Measurements from ENCODE around the gene SIPA1L2.

Gene SIPA1L2

GRCh38 chr1:232630894-232631195 lies 912 bp upstream of the SIPA1L2 start:
- TF ChIP-seq, protein P1, sequence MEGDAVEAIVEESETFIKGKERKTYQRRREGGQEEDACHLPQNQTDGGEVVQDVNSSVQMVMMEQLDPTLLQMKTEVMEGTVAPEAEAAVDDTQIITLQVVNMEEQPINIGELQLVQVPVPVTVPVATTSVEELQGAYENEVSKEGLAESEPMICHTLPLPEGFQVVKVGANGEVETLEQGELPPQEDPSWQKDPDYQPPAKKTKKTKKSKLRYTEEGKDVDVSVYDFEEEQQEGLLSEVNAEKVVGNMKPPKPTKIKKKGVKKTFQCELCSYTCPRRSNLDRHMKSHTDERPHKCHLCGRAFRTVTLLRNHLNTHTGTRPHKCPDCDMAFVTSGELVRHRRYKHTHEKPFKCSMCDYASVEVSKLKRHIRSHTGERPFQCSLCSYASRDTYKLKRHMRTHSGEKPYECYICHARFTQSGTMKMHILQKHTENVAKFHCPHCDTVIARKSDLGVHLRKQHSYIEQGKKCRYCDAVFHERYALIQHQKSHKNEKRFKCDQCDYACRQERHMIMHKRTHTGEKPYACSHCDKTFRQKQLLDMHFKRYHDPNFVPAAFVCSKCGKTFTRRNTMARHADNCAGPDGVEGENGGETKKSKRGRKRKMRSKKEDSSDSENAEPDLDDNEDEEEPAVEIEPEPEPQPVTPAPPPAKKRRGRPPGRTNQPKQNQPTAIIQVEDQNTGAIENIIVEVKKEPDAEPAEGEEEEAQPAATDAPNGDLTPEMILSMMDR (conservative IDR thresholded peaks at IDR 0.05; ENCODE audit: low read depth, low read length): no peak
- H3K4me3 ChIP-seq (ENCODE audit: low read length): peak overlapping the region; percentile 53
- no peak for DNase-seq (ENCODE audit: low read depth)

GRCh38 chr1:232629250-232630046 lies 485 bp downstream of the SIPA1L2 start:
- H3K4me3 ChIP-seq (ENCODE audit: low read length): peak overlapping the region; percentile 43
- TF ChIP-seq, protein P1 (conservative IDR thresholded peaks at IDR 0.05; ENCODE audit: low read depth, low read length): no peak
- DNase-seq (ENCODE audit: low read depth): no peak

DNA sequence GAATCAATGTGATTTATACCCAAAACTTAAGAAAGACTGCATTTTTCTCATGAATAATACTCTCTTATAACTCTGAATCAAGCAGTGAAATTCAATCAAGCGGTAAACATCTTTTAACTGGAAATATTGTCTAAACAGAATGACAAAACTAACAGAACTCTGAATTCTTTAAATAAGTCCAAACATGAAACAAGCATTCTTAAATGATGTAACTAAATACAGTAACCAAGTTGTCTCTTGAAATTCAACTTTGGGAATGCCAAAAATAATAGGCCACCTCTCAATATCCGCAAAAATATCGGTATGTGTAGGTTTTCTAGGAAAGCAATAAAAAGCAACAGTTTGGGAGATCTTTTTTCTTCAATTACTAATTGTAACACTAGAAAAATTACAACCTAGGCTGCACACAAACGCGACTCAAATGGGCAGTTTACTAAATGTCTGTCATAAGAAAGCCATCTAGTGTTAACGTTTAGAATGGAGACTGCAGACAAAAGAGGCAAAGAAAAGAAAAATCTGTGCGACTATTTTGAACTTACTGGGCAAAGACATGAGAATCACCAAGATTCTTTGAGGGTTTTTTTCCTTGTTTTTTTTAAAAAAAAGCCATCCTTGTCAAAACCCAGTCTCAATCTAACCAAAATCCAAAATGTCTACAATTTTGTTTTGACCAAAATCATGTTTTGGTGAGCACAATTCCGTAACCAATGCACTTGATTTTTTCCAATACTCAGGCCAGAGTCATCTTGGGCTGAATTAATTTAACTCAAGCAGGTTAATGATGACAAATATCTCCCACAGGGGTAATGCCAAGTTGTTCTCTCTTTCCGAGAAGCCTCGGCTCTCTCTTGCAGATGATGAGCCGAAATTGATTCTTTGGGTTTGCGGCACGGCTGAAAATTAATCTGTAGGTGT lies 1.3 kb downstream of the SIPA1L2 start:
- peak overlapping the region; percentile 43 for H3K4me3 ChIP-seq (ENCODE audit: low read length)
- TF ChIP-seq, protein P1 (conservative IDR thresholded peaks at IDR 0.05; ENCODE audit: low read depth, low read length): peak; percentile 42
- peak; percentile 4 for DNase-seq (ENCODE audit: low read depth)

DNA sequence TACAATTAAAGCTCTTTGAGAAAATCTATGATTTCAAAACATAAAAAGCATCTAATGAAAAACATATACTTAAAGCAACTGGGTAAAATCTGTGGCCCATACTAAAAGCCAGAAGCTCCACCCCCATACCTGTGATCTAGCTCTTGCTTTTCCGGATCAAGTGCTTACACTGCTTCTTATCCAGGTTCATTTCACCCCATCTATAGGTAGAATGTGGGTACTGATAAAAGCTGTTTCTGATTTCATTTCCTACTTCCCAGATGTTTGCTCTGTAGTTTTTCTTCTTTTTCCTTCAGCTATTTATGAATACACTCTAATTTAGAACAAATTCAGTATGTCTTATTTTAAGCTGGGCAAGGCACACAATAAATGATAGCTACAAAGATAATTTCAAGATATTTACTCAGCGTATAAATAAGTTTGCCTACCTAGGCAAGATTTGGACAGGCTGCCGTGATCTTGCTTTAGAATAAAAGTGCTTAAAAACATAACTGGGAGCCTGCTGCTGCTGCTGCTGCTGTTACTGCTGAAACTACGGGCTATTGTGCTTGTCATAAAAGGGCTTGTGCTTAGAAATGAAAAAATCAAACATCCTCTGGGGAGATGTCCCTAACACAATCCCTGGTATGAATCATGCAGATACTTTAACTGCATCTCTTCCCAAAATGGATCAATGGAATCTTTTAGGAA lies 2.1 kb downstream of the SIPA1L2 start:
- TF ChIP-seq, protein P1 (conservative IDR thresholded peaks at IDR 0.05; ENCODE audit: low read depth, low read length): peak; percentile 51
- H3K4me3 ChIP-seq (ENCODE audit: low read length): no peak overlapping the region
- peak; percentile 8 for DNase-seq (ENCODE audit: low read depth)

- TF ChIP-seq, protein P1 (conservative IDR thresholded peaks at IDR 0.05; ENCODE audit: low read depth, low read length): no peak
- no peak for DNase-seq (ENCODE audit: low read depth)
- H3K4me3 ChIP-seq (ENCODE audit: low read length): no peak overlapping the region
These were observed 2.8 kb downstream of the SIPA1L2 start for GRCh38 chr1:232627171-232627570.

GRCh38 chr1:232626452-232626851 lies 3.5 kb downstream of the SIPA1L2 start:
- no peak overlapping the region for H3K4me3 ChIP-seq (ENCODE audit: low read length)
- TF ChIP-seq, protein P1 (conservative IDR thresholded peaks at IDR 0.05; ENCODE audit: low read depth, low read length): no peak

More at GRCh38 chr1:232626452-232626851, 3.5 kb downstream of the SIPA1L2 start:
- no peak for DNase-seq (ENCODE audit: low read depth)

All from retinal pigment epithelial cell (primary cell).